Glutamatergic neuron (in vitro differentiated cells): Measurements from ENCODE around the gene ARHGAP11A. TPM values are rescaled to one million over a fixed set of nuclear protein-coding genes. Genes with fewer than 3 reads are reported as not detected.
A peak's percentile ranks its signal among the peaks of the same experiment; 100 is the strongest.

ENCODE experiments used
- DNase-seq: peaks from one replicate; pipeline ENCODE4 v3.0.0; 2022
- H3K27ac Mint-ChIP-seq: one replicate; pipeline ENCODE4 v1.8.0; 2020; ENCODE audit warnings: mild to moderate bottlenecking, mixed read lengths, inconsistent platforms; ENCODE audit not compliant: unreplicated experiment
- H3K27me3 Mint-ChIP-seq: one replicate; pipeline ENCODE4 v1.8.0; 2020; ENCODE audit warnings: mild to moderate bottlenecking, moderate library complexity, mixed read lengths, inconsistent platforms; ENCODE audit not compliant: unreplicated experiment
- H3K36me3 Mint-ChIP-seq: one replicate; pipeline ENCODE4 v1.8.0; 2020; ENCODE audit warnings: mild to moderate bottlenecking, mixed read lengths, inconsistent platforms; ENCODE audit not compliant: unreplicated experiment
- H3K4me1 Mint-ChIP-seq: one replicate; pipeline ENCODE4 v1.8.0; 2020; ENCODE audit warnings: mild to moderate bottlenecking, low read depth, mixed read lengths, inconsistent platforms; ENCODE audit not compliant: unreplicated experiment
- H3K4me3 Mint-ChIP-seq: one replicate; pipeline ENCODE4 v1.8.0; 2020; ENCODE audit warnings: mild to moderate bottlenecking, mixed read lengths, inconsistent platforms; ENCODE audit not compliant: unreplicated experiment
- H3K9me3 Mint-ChIP-seq: one replicate; pipeline ENCODE4 v1.8.0; 2020; ENCODE audit warnings: mild to moderate bottlenecking, moderate library complexity, mixed read lengths, inconsistent platforms; ENCODE audit not compliant: unreplicated experiment
- total RNA-seq: library from RNA; stranded (reverse); fragmentation: NEBNext Ultra II Directional; extraction: Animal tissue kit (Norgen Biotek cat#: 25700); gene quantifications from one replicate; pipeline ENCODE4 v1.2.1, GENCODE V29; 2021; ENCODE audit not compliant: unreplicated experiment
- TF ChIP-seq, protein P1 (sequence below): fragments of 200-600 bp; sonication (generic); IDR thresholded peaks from one replicate; pipeline ENCODE4 v1.5.0; 2021; ENCODE audit not compliant: partially characterized antibody, unreplicated experiment

The ARHGAP11A gene
- total RNA-seq, 1 donor from 2014 or later, result 8.9 TPM

DNA sequence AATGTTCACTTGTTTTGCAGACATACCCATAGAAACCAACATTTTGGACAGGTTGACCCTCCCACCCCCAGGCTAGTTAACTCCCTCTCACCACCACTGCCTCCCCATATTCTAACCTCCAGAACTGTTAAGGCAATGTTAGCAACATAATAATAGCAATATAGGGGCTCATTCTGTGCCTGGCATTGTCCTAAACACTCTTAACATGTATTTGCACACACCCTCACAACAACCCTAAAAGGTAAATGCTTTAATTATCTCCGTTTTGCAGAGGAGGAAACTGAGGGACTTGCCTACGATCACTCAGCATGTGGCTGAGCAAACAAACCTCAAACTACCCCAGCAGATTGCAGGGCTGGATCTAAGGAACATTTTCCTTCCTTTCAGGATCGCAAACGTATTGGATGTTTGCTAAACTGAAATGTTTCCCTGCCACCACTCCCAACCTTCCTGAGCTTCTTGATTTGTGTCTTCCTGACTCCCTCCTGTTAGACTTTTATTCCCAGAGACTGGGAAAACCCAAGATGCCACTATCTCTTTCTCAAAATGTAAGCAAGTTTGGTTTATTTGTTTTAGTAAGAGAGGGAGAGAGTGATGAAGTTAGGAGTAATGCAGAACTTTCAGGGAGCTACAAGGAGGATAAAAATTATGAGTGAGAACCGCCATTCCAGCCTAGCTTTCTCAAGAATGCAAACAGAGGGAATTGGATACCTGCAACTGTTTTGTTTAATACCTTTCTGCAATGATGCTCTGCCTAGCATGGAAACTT lies 27.5 kb downstream of the ARHGAP11A start:
- no peak overlapping the region for H3K27ac Mint-ChIP-seq
- peaks cover 9% of the 10 kb centered on the region for H3K4me1 Mint-ChIP-seq
- no peaks in the 10 kb centered on the region for H3K36me3 Mint-ChIP-seq
- peaks cover 2% of the 10 kb centered on the region for H3K27me3 Mint-ChIP-seq
- peak overlapping the region; percentile 68 for H3K4me3 Mint-ChIP-seq
- TF ChIP-seq, protein P1, sequence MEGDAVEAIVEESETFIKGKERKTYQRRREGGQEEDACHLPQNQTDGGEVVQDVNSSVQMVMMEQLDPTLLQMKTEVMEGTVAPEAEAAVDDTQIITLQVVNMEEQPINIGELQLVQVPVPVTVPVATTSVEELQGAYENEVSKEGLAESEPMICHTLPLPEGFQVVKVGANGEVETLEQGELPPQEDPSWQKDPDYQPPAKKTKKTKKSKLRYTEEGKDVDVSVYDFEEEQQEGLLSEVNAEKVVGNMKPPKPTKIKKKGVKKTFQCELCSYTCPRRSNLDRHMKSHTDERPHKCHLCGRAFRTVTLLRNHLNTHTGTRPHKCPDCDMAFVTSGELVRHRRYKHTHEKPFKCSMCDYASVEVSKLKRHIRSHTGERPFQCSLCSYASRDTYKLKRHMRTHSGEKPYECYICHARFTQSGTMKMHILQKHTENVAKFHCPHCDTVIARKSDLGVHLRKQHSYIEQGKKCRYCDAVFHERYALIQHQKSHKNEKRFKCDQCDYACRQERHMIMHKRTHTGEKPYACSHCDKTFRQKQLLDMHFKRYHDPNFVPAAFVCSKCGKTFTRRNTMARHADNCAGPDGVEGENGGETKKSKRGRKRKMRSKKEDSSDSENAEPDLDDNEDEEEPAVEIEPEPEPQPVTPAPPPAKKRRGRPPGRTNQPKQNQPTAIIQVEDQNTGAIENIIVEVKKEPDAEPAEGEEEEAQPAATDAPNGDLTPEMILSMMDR, result no peak
- no peaks in the 10 kb centered on the region for H3K9me3 Mint-ChIP-seq
- no peak for DNase-seq

DNA sequence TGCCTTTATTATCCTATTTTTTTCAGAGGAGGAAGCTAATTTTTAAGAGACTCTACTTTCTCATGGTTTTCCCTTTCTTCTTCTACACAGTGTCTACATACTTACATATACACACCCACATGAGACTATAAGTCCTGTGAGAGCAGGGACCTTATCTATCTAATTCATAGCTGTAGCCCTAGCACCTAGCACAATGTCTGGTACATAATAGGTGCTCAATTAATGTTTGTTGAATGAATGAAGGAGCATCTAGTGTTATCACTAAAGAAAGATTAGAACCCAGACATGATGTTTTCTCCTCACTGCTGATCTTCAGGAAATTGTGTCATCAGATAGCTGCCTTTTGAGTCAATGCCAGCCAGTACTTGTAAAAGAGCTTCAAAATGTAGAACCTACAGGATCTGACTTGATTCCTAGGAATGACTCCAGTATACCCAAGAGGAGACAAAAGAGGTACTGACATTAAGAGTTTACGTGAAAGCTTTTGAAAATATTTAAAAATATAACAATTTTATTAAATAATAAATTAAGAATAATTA lies 28.7 kb downstream of the ARHGAP11A start:
- no peak overlapping the region for H3K27ac Mint-ChIP-seq
- H3K4me3 Mint-ChIP-seq, result no peak overlapping the region
- peaks cover 2% of the 10 kb centered on the region for H3K27me3 Mint-ChIP-seq
- peaks cover 9% of the 10 kb centered on the region for H3K4me1 Mint-ChIP-seq
- H3K36me3 Mint-ChIP-seq, result no peaks in the 10 kb centered on the region
- no peaks in the 10 kb centered on the region for H3K9me3 Mint-ChIP-seq
- no peak for DNase-seq
- TF ChIP-seq, protein P1, result no peak

DNA sequence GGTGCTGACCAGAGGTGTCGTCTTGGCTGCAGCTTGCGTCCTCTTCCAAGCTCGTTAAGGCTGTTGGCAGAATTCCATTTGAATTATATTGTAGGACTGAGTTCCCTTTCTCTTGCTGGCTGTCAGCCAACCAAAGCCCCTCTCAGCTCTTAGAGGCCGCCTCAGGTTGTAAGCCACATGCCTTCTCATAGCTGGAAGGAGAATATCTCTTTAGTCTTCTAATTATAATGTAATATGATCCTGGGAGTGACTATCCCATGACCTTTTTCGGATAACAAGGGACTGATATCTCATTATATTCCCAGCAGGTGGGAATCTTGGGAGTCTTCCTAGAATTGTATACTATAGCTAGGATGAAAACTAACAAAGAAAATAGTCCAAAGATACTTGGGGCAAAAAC lies 31.0 kb downstream of the ARHGAP11A start:
- Mint-ChIP-seq H3K27me3 (peaks cover under 1% of the 10 kb centered on the region), H3K36me3 (no peaks in the 10 kb centered on the region), H3K27ac (no peak overlapping the region), H3K4me1 (peaks cover 8% of the 10 kb centered on the region), H3K9me3 (no peaks in the 10 kb centered on the region), H3K4me3 (no peak overlapping the region)
- DNase-seq, result no peak
- TF ChIP-seq, protein P1, result no peak

DNA sequence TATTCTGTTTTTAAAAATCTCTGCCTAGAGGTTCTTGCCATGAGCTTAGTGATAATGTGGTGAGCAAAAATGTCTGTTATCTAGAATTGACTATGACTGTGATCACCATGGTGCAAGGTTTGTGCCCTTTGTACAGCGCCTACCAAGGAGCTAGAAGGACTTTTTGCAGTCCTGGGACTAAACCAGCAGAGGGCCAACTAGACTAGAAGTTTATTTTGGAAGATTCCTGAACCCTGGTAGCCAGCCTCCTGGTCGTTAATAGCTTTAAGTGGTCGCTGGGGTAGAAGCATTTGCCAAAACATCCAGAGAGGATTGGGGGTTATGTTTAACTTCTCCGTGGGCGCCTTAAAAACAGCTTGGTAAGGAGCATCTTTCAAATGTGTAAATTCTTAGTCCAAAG lies 34.0 kb downstream of the ARHGAP11A start:
- Mint-ChIP-seq H3K9me3 (no peaks in the 10 kb centered on the region), H3K36me3 (no peaks in the 10 kb centered on the region), H3K4me3 (no peak overlapping the region), H3K27ac (no peak overlapping the region), H3K4me1 (peaks cover 4% of the 10 kb centered on the region), H3K27me3 (no peaks in the 10 kb centered on the region)
- TF ChIP-seq, protein P1, result no peak
- no peak for DNase-seq

DNA sequence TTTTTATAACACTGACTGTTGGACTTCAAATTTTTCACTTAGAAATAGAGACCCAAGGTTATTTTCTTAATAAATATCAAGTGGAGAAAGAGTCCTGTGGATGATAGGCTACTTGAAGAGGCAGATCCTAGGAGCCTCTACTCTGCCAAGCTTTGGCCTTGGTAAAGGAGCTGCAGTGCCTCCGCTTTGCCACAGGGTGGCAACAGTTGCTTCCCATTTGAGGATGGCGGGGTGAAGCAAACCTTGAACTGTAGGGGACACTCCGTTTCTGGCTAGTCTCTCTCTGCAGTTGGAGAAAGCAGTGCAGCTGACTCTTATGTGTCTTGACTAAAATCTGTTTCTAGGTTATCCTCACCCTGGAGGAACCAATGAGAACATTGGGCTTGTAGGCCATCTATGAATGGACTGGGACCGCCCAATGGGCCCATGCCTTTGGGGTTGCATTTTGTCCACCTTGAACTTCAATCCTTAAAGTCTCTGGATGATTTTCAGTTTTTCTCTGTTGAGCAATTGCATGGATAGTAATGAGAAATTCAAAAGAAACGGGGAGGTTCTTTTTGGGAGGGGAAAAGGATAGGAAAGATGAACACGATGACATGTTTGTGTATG lies 36.0 kb downstream of the ARHGAP11A start:
- Mint-ChIP-seq H3K4me1 (no peaks in the 10 kb centered on the region), H3K27me3 (peaks cover 2% of the 10 kb centered on the region), H3K27ac (no peak overlapping the region), H3K4me3 (no peak overlapping the region), H3K36me3 (no peaks in the 10 kb centered on the region), H3K9me3 (no peaks in the 10 kb centered on the region)
- TF ChIP-seq, protein P1, result peak; percentile 88
- DNase-seq, result peak; percentile 68
